Measurements from ENCODE around the gene KIR2DL3.
A peak's percentile ranks its signal among the peaks of the same experiment; 100 is the strongest.
"Not testable (repeated sequence)": the region's sequence is repeated elsewhere in the genome, so short reads cannot be mapped to it uniquely, and the experiment has no call there.

The KIR2DL3 gene

GRCh38 chr19:54766464-54766863 lies 28.2 kb downstream of the KIR2DL3 start:
- H3K4me1 ChIP-seq (ENCODE audit: control insufficient read depth in 1 of 2, insufficient read depth in 1 of 2, low read depth in 1 of 2, low read length in 1 of 2), result peaks cover 19 to 22% of the 10 kb centered on the region in 2 experiments
- not testable (repeated sequence) for H3K36me3 ChIP-seq; H3K9me3 ChIP-seq; H3K27me3 ChIP-seq; H3K4me3 ChIP-seq (ENCODE audit: low read depth in 1 of 2, low read length in 1 of 2); H3K27ac ChIP-seq

GRCh38 chr19:54769646-54770045 lies 31.3 kb downstream of the KIR2DL3 start, which contains the start of gene KIR2DL1:
KIR2DL1 (plus strand) TSS chr19:54769793; CDS start chr19:54769851, 58 bp downstream.
- not testable (repeated sequence) for H3K4me1 ChIP-seq (ENCODE audit: control insufficient read depth in 1 of 2, insufficient read depth in 1 of 2, low read depth in 1 of 2, low read length in 1 of 2); H3K27ac ChIP-seq; H3K27me3 ChIP-seq; H3K9me3 ChIP-seq; H3K4me3 ChIP-seq (ENCODE audit: low read depth in 1 of 2, low read length in 1 of 2); H3K36me3 ChIP-seq

GRCh38 chr19:54770511-54770910 lies 32.2 kb downstream of the KIR2DL3 start:
- H3K4me3 ChIP-seq (ENCODE audit: low read depth in 1 of 2, low read length in 1 of 2); H3K27me3 ChIP-seq; H3K4me1 ChIP-seq (ENCODE audit: control insufficient read depth in 1 of 2, insufficient read depth in 1 of 2, low read depth in 1 of 2, low read length in 1 of 2); H3K27ac ChIP-seq; H3K36me3 ChIP-seq; H3K9me3 ChIP-seq: not testable (repeated sequence)

GRCh38 chr19:54771018-54771960 lies 33.0 kb downstream of the KIR2DL3 start:
- not testable (repeated sequence) for H3K36me3 ChIP-seq

GRCh38 chr19:54772666-54773065 lies 34.4 kb downstream of the KIR2DL3 start:
- not testable (repeated sequence) for H3K36me3 ChIP-seq; H3K4me1 ChIP-seq (ENCODE audit: control insufficient read depth in 1 of 2, insufficient read depth in 1 of 2, low read depth in 1 of 2, low read length in 1 of 2); H3K27me3 ChIP-seq; H3K27ac ChIP-seq; H3K9me3 ChIP-seq; H3K4me3 ChIP-seq (ENCODE audit: low read depth in 1 of 2, low read length in 1 of 2)

More at GRCh38 chr19:54771018-54771960, 33.0 kb downstream of the KIR2DL3 start:
- not testable (repeated sequence) for H3K27me3 ChIP-seq; H3K27ac ChIP-seq; H3K4me1 ChIP-seq (ENCODE audit: control insufficient read depth in 1 of 2, insufficient read depth in 1 of 2, low read depth in 1 of 2, low read length in 1 of 2); H3K9me3 ChIP-seq; H3K4me3 ChIP-seq (ENCODE audit: low read depth in 1 of 2, low read length in 1 of 2)

GRCh38 chr19:54775095-54775815 lies 36.9 kb downstream of the KIR2DL3 start:
- not testable (repeated sequence) for H3K9me3 ChIP-seq; H3K27me3 ChIP-seq; H3K4me3 ChIP-seq (ENCODE audit: low read depth in 1 of 2, low read length in 1 of 2); H3K27ac ChIP-seq; H3K36me3 ChIP-seq; H3K4me1 ChIP-seq (ENCODE audit: control insufficient read depth in 1 of 2, insufficient read depth in 1 of 2, low read depth in 1 of 2, low read length in 1 of 2)

GRCh38 chr19:54775830-54776229 lies 37.5 kb downstream of the KIR2DL3 start:
- not testable (repeated sequence) for H3K4me3 ChIP-seq (ENCODE audit: low read depth in 1 of 2, low read length in 1 of 2); H3K9me3 ChIP-seq; H3K27me3 ChIP-seq; H3K27ac ChIP-seq; H3K36me3 ChIP-seq; H3K4me1 ChIP-seq (ENCODE audit: control insufficient read depth in 1 of 2, insufficient read depth in 1 of 2, low read depth in 1 of 2, low read length in 1 of 2)

GRCh38 chr19:54777851-54778250 lies 39.5 kb downstream of the KIR2DL3 start:
- not testable (repeated sequence) for H3K4me1 ChIP-seq (ENCODE audit: control insufficient read depth in 1 of 2, insufficient read depth in 1 of 2, low read depth in 1 of 2, low read length in 1 of 2); H3K4me3 ChIP-seq (ENCODE audit: low read depth in 1 of 2, low read length in 1 of 2); H3K36me3 ChIP-seq; H3K9me3 ChIP-seq; H3K27ac ChIP-seq; H3K27me3 ChIP-seq

- not testable (repeated sequence) for H3K4me3 ChIP-seq (ENCODE audit: low read depth in 1 of 2, low read length in 1 of 2); H3K9me3 ChIP-seq; H3K4me1 ChIP-seq (ENCODE audit: control insufficient read depth in 1 of 2, insufficient read depth in 1 of 2, low read depth in 1 of 2, low read length in 1 of 2); H3K27me3 ChIP-seq; H3K36me3 ChIP-seq
- H3K27ac ChIP-seq, result peak overlapping the region; percentile 60
Measured at GRCh38 chr19:54778896-54779295, 40.6 kb downstream of the KIR2DL3 start.

GRCh38 chr19:54782916-54783315 lies 44.6 kb downstream of the KIR2DL3 start:
- H3K4me1 ChIP-seq (ENCODE audit: control insufficient read depth in 1 of 2, insufficient read depth in 1 of 2, low read depth in 1 of 2, low read length in 1 of 2), result peaks cover 9 to 12% of the 10 kb centered on the region in 2 experiments
- H3K36me3 ChIP-seq; H3K27me3 ChIP-seq; H3K27ac ChIP-seq; H3K4me3 ChIP-seq (ENCODE audit: low read depth in 1 of 2, low read length in 1 of 2); H3K9me3 ChIP-seq: not testable (repeated sequence)

- H3K27me3 ChIP-seq; H3K36me3 ChIP-seq; H3K27ac ChIP-seq; H3K4me3 ChIP-seq (ENCODE audit: low read depth in 1 of 2, low read length in 1 of 2); H3K9me3 ChIP-seq: not testable (repeated sequence)
- H3K4me1 ChIP-seq (ENCODE audit: control insufficient read depth in 1 of 2, insufficient read depth in 1 of 2, low read depth in 1 of 2, low read length in 1 of 2), result peaks cover 17 to 22% of the 10 kb centered on the region in 2 experiments
Measured at GRCh38 chr19:54786091-54786723, 47.9 kb downstream of the KIR2DL3 start.

GRCh38 chr19:54788154-54788553 lies 49.8 kb downstream of the KIR2DL3 start:
- Histone ChIP-seq H3K4me1 (ENCODE audit: control insufficient read depth in 1 of 2, insufficient read depth in 1 of 2, low read depth in 1 of 2, low read length in 1 of 2) (peaks cover 29 to 31% of the 10 kb centered on the region in 2 experiments), H3K27me3 (peaks cover 16% of the 10 kb centered on the region), H3K27ac (peak overlapping the region; percentile 78)
- H3K4me3 ChIP-seq (ENCODE audit: low read depth in 1 of 2, low read length in 1 of 2); H3K36me3 ChIP-seq; H3K9me3 ChIP-seq: not testable (repeated sequence)

All from neutrophil (primary cell).